ENCODE results near the gene TENM4. TPM values are rescaled to one million over a fixed set of nuclear protein-coding genes. Genes with fewer than 3 reads are reported as not detected.

Gene TENM4
- total and polyA plus RNA-seq, 10 of the 15 experiments (the other 5 are each of a cell fraction or from before 2014, with no cell fraction given): 0.03 to 0.12 (median 0.06) TPM; not detected in 7

DNA sequence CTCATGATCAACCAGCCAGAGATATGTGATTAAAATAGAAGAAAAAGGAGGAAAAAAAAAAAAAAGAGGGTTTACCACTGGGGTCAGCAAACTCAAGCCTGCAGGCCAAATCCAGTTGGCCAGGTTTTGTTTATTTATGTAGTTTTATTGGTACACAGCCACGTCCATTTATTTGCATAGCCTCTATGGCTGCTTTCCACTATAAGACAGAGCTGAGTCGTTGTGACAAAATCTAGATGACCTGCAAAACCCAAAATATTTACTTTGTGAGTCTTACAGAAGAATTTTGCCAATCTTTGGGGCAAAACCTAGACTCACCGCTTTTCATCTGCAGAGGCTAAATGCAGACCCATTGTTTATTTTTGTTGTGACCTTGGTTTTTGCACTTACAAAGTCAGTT lies 87.1 kb downstream of the TENM4 start:
- Histone ChIP-seq H3K36me3 (ENCODE audit: control insufficient read depth in 2 of 2, insufficient read depth in 2 of 2, low read length in 1 of 2) (no peaks in the 10 kb centered on the region), H3K4me3 (no peak overlapping the region), H4K20me1 (ENCODE audit: control insufficient read depth, insufficient read depth) (no peaks in the 10 kb centered on the region), H3K9me3 (replicated peaks; ENCODE audit: control insufficient read depth, insufficient read depth, low read length) (no peaks in the 10 kb centered on the region), H3K9ac (ENCODE audit: control insufficient read depth, insufficient read depth, low read length) (no peak overlapping the region), H3K27me3 (replicated peaks in 1 of 2; ENCODE audit: control insufficient read depth in 2 of 2, insufficient read depth in 2 of 2, low read length in 1 of 2) (peaks cover 0 to 4% of the 10 kb centered on the region in 2 experiments; a peak in 1 of 4 replicates), H3K4me1 (ENCODE audit: control insufficient read depth, insufficient read depth, low read length) (no peaks in the 10 kb centered on the region), H3K27ac (ENCODE audit: control insufficient read depth, insufficient read depth) (no peak overlapping the region), H3K79me2 (ENCODE audit: control insufficient read depth, insufficient read depth, low read length) (no peaks in the 10 kb centered on the region), H3K4me2 (ENCODE audit: control insufficient read depth, insufficient read depth) (no peak overlapping the region), H2AFZ (ENCODE audit: control insufficient read depth, low read depth, low read length) (no peak overlapping the region)
- ATAC-seq (no peak), DNase-seq (ENCODE audit: low read depth, low spot score) (no peak), FAIRE-seq (no peak)
- 14% methylated on average over 3 of the region's 3 CpGs for WGBS (ENCODE audit: insufficient coverage, insufficient replicate concordance, low lambda C conversion rate, missing lambda C conversion rate)
- RAD21 ChIA-PET (ENCODE audit: unreplicated experiment): no interaction called here
- CTCF ChIA-PET: interaction anchor here (1.1 kb wide), 1 partner anchor 139 kb away, joined by 3 read pairs; no protein-coding TSS in a partner anchor
- TF ChIP-seq RELA (IDR thresholded peaks at IDR 0.05; ENCODE audit: borderline replicate concordance, partially characterized antibody) (no peak), GABPA (IDR thresholded peaks at IDR 0.05; ENCODE audit: low read depth) (no peak), ZNF24 (IDR thresholded peaks at IDR 0.05) (no peak), NFIC (IDR thresholded peaks at IDR 0.05; ENCODE audit: low read depth, low read length) (no peak), CBFB (IDR thresholded peaks at IDR 0.05; ENCODE audit: low read depth) (no peak), RUNX3 (IDR thresholded peaks at IDR 0.05; ENCODE audit: low read length) (no peak), SIN3A (IDR thresholded peaks at IDR 0.05; ENCODE audit: low read depth, low read length) (no peak)
- TF ChIP-seq, protein P1, sequence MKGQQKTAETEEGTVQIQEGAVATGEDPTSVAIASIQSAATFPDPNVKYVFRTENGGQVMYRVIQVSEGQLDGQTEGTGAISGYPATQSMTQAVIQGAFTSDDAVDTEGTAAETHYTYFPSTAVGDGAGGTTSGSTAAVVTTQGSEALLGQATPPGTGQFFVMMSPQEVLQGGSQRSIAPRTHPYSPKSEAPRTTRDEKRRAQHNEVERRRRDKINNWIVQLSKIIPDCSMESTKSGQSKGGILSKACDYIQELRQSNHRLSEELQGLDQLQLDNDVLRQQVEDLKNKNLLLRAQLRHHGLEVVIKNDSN (IDR thresholded peaks at IDR 0.05; ENCODE audit: borderline replicate concordance, extremely low read length, insufficient read depth, low read depth, low read length): no peak
- BruUV-seq (replicated peaks): no TSS peak
- SMC1A ChIA-PET (ENCODE audit: uncharacterized antibody, unreplicated experiment): interaction anchor here (0.8 to 1.2 kb wide), 2 partner anchors 26 to 33 kb away, joined by 3 read pairs; no protein-coding TSS in a partner anchor
- intact Hi-C loops (cut with micrococcal nuclease; ENCODE audit: unreplicated experiment): no loop called here
- POLR2A ChIA-PET: no interaction called here
- in situ Hi-C loops (cut with MboI): no loop called here

DNA sequence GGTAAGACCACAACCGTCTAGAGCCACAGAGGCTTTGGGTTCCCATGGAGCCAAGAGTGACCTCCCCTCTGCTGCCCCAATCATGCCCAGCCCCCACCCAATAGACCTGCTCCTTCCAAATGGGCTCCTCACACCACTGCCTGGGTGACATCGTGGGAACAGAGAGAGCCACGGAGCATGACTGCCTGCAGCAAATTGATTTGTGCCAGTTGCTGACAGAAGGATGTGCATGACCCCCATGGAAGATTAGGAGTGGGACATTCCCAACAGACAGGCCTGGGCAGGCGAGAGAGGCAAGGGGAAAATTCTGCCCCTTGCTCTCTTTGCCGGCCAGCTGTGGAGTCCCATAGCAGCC lies 88.5 kb downstream of the TENM4 start:
- H4K20me1 ChIP-seq (ENCODE audit: control insufficient read depth, insufficient read depth): no peaks in the 10 kb centered on the region
- H3K79me2 ChIP-seq (ENCODE audit: control insufficient read depth, insufficient read depth, low read length): no peaks in the 10 kb centered on the region
- H3K9ac ChIP-seq (ENCODE audit: control insufficient read depth, insufficient read depth, low read length): no peak overlapping the region
- no peak overlapping the region for H3K27ac ChIP-seq (ENCODE audit: control insufficient read depth, insufficient read depth)
- no peak overlapping the region for H3K4me2 ChIP-seq (ENCODE audit: control insufficient read depth, insufficient read depth)
- SMC1A ChIA-PET (ENCODE audit: uncharacterized antibody, unreplicated experiment): no interaction called here
- peaks cover 0 to 4% of the 10 kb centered on the region in 2 experiments; a peak in 1 of 4 replicates for H3K27me3 ChIP-seq (replicated peaks in 1 of 2; ENCODE audit: control insufficient read depth in 2 of 2, insufficient read depth in 2 of 2, low read length in 1 of 2)
- POLR2A ChIA-PET: no interaction called here
- in situ Hi-C loops (cut with MboI): no loop called here
- RAD21 ChIA-PET (ENCODE audit: unreplicated experiment): no interaction called here
- no peak overlapping the region for H2AFZ ChIP-seq (ENCODE audit: control insufficient read depth, low read depth, low read length)
- no peaks in the 10 kb centered on the region for H3K9me3 ChIP-seq (replicated peaks; ENCODE audit: control insufficient read depth, insufficient read depth, low read length)
- ATAC-seq (no peak), FAIRE-seq (no peak), DNase-seq (ENCODE audit: low read depth, low spot score) (no peak)
- WGBS (ENCODE audit: insufficient coverage, insufficient replicate concordance, low lambda C conversion rate, missing lambda C conversion rate): 35% methylated on average over 5 of the region's 5 CpGs
- CTCF ChIA-PET: interaction anchor here (0.6 kb wide), 1 partner anchor 9 kb away, joined by 4 read pairs; no protein-coding TSS in a partner anchor
- no TSS peak for BruUV-seq (replicated peaks)
- intact Hi-C loops (cut with micrococcal nuclease; ENCODE audit: unreplicated experiment): no loop called here
- H3K36me3 ChIP-seq (ENCODE audit: control insufficient read depth in 2 of 2, insufficient read depth in 2 of 2, low read length in 1 of 2): no peaks in the 10 kb centered on the region
- H3K4me3 ChIP-seq: no peak overlapping the region
- H3K4me1 ChIP-seq (ENCODE audit: control insufficient read depth, insufficient read depth, low read length): no peaks in the 10 kb centered on the region
- TF ChIP-seq HCFC1 (IDR thresholded peaks at IDR 0.05; ENCODE audit: low read length): no peak
- TF ChIP-seq, protein P2, sequence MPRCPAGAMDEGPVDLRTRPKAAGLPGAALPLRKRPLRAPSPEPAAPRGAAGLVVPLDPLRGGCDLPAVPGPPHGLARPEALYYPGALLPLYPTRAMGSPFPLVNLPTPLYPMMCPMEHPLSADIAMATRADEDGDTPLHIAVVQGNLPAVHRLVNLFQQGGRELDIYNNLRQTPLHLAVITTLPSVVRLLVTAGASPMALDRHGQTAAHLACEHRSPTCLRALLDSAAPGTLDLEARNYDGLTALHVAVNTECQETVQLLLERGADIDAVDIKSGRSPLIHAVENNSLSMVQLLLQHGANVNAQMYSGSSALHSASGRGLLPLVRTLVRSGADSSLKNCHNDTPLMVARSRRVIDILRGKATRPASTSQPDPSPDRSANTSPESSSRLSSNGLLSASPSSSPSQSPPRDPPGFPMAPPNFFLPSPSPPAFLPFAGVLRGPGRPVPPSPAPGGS (IDR thresholded peaks at IDR 0.05; ENCODE audit: borderline replicate concordance, insufficient read depth, low read depth, low read length, poor library complexity, severe bottlenecking): no peak
- no peak for TF ChIP-seq NBN (IDR thresholded peaks at IDR 0.05)
- TF ChIP-seq, protein P3, sequence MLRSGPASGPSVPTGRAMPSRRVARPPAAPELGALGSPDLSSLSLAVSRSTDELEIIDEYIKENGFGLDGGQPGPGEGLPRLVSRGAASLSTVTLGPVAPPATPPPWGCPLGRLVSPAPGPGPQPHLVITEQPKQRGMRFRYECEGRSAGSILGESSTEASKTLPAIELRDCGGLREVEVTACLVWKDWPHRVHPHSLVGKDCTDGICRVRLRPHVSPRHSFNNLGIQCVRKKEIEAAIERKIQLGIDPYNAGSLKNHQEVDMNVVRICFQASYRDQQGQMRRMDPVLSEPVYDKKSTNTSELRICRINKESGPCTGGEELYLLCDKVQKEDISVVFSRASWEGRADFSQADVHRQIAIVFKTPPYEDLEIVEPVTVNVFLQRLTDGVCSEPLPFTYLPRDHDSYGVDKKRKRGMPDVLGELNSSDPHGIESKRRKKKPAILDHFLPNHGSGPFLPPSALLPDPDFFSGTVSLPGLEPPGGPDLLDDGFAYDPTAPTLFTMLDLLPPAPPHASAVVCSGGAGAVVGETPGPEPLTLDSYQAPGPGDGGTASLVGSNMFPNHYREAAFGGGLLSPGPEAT (IDR thresholded peaks at IDR 0.05; ENCODE audit: low read depth): no peak
- no peak for TF ChIP-seq SREBF1 (IDR thresholded peaks at IDR 0.05; ENCODE audit: low read length)
- TF ChIP-seq, protein P4, sequence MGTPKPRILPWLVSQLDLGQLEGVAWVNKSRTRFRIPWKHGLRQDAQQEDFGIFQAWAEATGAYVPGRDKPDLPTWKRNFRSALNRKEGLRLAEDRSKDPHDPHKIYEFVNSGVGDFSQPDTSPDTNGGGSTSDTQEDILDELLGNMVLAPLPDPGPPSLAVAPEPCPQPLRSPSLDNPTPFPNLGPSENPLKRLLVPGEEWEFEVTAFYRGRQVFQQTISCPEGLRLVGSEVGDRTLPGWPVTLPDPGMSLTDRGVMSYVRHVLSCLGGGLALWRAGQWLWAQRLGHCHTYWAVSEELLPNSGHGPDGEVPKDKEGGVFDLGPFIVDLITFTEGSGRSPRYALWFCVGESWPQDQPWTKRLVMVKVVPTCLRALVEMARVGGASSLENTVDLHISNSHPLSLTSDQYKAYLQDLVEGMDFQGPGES (IDR thresholded peaks at IDR 0.05): no peak
- TF ChIP-seq CREB1 (IDR thresholded peaks at IDR 0.05; ENCODE audit: low read depth): no peak
